OCI-LY3 (cell line): Measurements from ENCODE around the gene NCOA5.

Source experiments
- H2AFZ ChIP-seq: fragments of 200-600, 300-600 bp; shearing (Covaris generic); 2 replicates; pipeline ENCODE4 v1.6.0; 2014; ENCODE audit warnings: antibody characterized with exemption, low read depth, low read length
- H3K27ac ChIP-seq: fragments of 200-600, 300-600 bp; sonication (generic); 2 replicates; pipeline ENCODE4 v1.5.1; 2014; ENCODE audit warnings: mild to moderate bottlenecking, low read length, moderate library complexity, mixed read lengths
- H3K27me3 ChIP-seq: fragments of 200-600, 300-600 bp; sonication (generic); 2 replicates; pipeline ENCODE4 v1.6.1; 2014; ENCODE audit warnings: low read depth, low read length, mixed read lengths
- H3K36me3 ChIP-seq: fragments of 200-600, 300-600 bp; sonication (generic); replicated peaks from 2 replicates; pipeline ENCODE3; 2014; ENCODE audit warnings: low read depth, low read length, mixed read lengths
- H3K4me1 ChIP-seq: fragments of 300-600, 200-600 bp; sonication (generic); 2 replicates; pipeline ENCODE4 v1.6.1; 2014; ENCODE audit warnings: low read length, mixed read lengths
- H3K4me2 ChIP-seq: fragments of 200-600, 300-600 bp; sonication (generic); 2 replicates; pipeline ENCODE4 v1.6.1; 2014; ENCODE audit warnings: low read length, mixed read lengths
- H3K4me3 ChIP-seq: fragments of 300-600, 200-600 bp; sonication (generic); 2 replicates; pipeline ENCODE4 v1.5.1; 2014; ENCODE audit warnings: antibody characterized with exemption, mild to moderate bottlenecking, low read length, moderate library complexity
- H3K79me2 ChIP-seq: fragments of 300-600, 200-600 bp; shearing (Covaris generic); 2 replicates; pipeline ENCODE4 v1.6.1; 2014; ENCODE audit warnings: mild to moderate bottlenecking, low read length, mixed read lengths
- H3K9ac ChIP-seq: fragments of 300-600, 200-600 bp; shearing (Covaris generic); 2 replicates; pipeline ENCODE4 v1.6.0; 2014; ENCODE audit warnings: mild to moderate bottlenecking, low read length, moderate library complexity
- H3K9me3 ChIP-seq: fragments of 200-600, 300-600 bp; shearing (Covaris generic); 2 replicates; pipeline ENCODE4 v1.6.1; 2014; ENCODE audit warnings: low read length, mixed read lengths; ENCODE audit not compliant: insufficient read depth
- H4K20me1 ChIP-seq: fragments of 200-600, 300-600 bp; sonication (generic); 2 replicates; pipeline ENCODE4 v1.6.1; 2016; ENCODE audit warnings: low read length, mixed read lengths; ENCODE audit not compliant: insufficient read depth
- EZH2phosphoT487 ChIP-seq: fragments of 200-600 bp; shearing (Covaris generic); IDR thresholded peaks from 2 replicates; pipeline ENCODE4 v1.6.1; 2018; ENCODE audit warnings: antibody characterized with exemption, mixed run types, low read depth
- TF ChIP-seq, protein P1 (sequence below): fragments of 200-600, 300-600 bp; sonication (generic); IDR thresholded peaks from 2 replicates; pipeline ENCODE4 v1.5.1; 2014; ENCODE audit warnings: antibody characterized with exemption, low read length, low read depth

NCOA5 gene

DNA sequence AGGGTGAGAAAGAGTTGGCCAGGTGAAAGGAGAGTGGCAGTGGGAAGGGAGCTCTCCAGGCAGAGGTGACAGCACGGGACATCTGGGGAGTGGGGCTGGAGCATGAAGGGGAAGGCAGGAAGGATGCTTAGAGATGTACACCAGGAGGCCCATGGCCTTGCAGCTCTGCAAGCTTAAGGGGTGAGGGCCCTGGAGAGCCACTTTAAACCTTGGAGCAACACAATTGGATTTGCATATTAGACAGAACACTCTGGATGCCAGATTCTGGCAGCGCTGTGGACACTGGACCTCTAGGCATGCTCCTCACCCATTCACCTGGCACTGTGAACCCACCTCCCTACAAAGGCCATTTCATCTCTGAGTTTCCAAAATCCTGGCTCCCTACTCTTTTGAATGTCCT, 24.7 kb upstream of the NCOA5 start:
- peak overlapping the region; percentile 90; the same call in 1 of the 2 replicates for H3K27ac ChIP-seq
- H3K9ac ChIP-seq, result no peak overlapping the region
- no peak overlapping the region for H3K4me3 ChIP-seq
- no peak overlapping the region for H3K4me2 ChIP-seq
- H3K4me1 ChIP-seq, result peaks cover 61% of the 10 kb centered on the region
- TF ChIP-seq, protein P1, sequence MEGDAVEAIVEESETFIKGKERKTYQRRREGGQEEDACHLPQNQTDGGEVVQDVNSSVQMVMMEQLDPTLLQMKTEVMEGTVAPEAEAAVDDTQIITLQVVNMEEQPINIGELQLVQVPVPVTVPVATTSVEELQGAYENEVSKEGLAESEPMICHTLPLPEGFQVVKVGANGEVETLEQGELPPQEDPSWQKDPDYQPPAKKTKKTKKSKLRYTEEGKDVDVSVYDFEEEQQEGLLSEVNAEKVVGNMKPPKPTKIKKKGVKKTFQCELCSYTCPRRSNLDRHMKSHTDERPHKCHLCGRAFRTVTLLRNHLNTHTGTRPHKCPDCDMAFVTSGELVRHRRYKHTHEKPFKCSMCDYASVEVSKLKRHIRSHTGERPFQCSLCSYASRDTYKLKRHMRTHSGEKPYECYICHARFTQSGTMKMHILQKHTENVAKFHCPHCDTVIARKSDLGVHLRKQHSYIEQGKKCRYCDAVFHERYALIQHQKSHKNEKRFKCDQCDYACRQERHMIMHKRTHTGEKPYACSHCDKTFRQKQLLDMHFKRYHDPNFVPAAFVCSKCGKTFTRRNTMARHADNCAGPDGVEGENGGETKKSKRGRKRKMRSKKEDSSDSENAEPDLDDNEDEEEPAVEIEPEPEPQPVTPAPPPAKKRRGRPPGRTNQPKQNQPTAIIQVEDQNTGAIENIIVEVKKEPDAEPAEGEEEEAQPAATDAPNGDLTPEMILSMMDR, result no peak
- no peak for TF ChIP-seq EZH2phosphoT487
- peaks cover 47% of the 10 kb centered on the region for H3K79me2 ChIP-seq
- peaks cover 4% of the 10 kb centered on the region for H4K20me1 ChIP-seq
- H3K36me3 ChIP-seq, result peaks cover 10% of the 10 kb centered on the region
- no peaks in the 10 kb centered on the region for H3K27me3 ChIP-seq
- no peak overlapping the region for H2AFZ ChIP-seq
- H3K9me3 ChIP-seq, result no peaks in the 10 kb centered on the region

GRCh38 chr20:46113113-46113470, 23.3 kb upstream of the NCOA5 start:
- no peak for TF ChIP-seq EZH2phosphoT487
- TF ChIP-seq, protein P1, result no peak
- H3K4me3 ChIP-seq, result peak overlapping the region; percentile 14; the same call in 1 of the 2 replicates
- H3K4me1 ChIP-seq, result peaks cover 72% of the 10 kb centered on the region
- H2AFZ ChIP-seq, result no peak overlapping the region
- H4K20me1 ChIP-seq, result no peaks in the 10 kb centered on the region
- peak overlapping the region; percentile 87 for H3K4me2 ChIP-seq
- peaks cover 39% of the 10 kb centered on the region for H3K79me2 ChIP-seq
- peak overlapping the region; percentile 58; the same call in 1 of the 2 replicates for H3K9ac ChIP-seq
- peak overlapping the region; percentile 90; the same call in 1 of the 2 replicates for H3K27ac ChIP-seq
- no peaks in the 10 kb centered on the region for H3K36me3 ChIP-seq
- no peaks in the 10 kb centered on the region for H3K9me3 ChIP-seq
- H3K27me3 ChIP-seq, result no peaks in the 10 kb centered on the region

DNA sequence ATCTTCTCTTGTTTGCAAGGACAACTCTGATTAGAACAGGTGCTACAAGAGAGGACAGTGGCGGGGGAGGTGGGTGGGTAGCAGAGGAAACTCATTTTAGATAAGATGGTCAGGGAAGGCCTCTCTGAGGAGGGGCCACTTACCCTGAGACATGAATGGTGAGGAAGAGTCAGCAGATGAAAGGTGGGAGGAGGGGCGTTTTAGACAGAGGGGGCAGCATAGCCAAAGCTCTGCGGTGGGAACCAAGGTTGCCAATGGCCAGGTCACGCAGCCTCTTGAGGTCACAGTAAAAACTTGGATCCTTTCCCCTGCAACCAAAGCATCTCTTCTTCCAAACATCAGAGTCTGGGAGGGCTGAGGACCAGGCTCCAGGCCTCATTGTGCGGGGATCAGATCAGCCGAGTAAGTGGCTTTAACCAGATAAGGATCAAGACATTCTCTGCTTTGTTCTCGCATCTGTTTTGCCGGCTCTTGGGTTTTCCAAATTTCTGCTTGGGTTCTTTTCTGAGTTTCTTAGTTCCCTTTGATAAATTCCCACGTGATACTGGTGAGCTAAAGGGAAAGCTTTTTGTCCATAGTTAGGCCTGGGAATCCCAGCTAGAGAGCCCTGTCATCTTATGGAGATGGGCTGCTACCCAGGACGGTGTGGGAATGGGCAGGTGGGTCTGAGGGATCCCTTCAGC, 22.8 kb upstream of the NCOA5 start:
- Histone ChIP-seq H3K36me3 (no peaks in the 10 kb centered on the region), H3K4me2 (peak overlapping the region; percentile 87)

DNA sequence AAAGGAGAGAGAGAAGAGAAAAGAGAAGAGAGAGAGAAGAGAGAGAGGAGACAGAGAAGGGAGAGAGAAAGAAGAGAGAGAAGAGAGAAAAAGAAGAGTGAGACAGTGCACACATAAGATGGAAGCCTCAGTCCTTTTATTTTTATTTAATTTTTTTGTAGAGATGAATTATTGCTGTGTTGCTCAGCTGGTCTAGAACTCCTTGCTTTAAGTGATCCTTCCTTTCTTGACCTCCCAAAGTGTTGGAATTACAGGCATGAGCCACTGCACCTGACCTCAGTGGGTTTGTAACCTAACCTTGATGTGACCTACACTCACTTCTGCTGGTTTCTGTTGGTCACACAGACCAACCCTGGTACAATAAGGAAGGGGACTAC, 22.1 kb upstream of the NCOA5 start:
- H3K4me3 ChIP-seq, result peak overlapping the region; percentile 16; the same call in 1 of the 2 replicates

More for the DNA sequence above, 22.8 kb upstream of the NCOA5 start:
- peaks cover 75% of the 10 kb centered on the region for H3K4me1 ChIP-seq
- H3K9me3 ChIP-seq, result no peaks in the 10 kb centered on the region
- H4K20me1 ChIP-seq, result no peaks in the 10 kb centered on the region
- peak overlapping the region; percentile 14; the same call in 1 of the 2 replicates for H3K4me3 ChIP-seq
- peaks cover 34% of the 10 kb centered on the region for H3K79me2 ChIP-seq
- peak overlapping the region; percentile 58; the same call in 1 of the 2 replicates for H3K9ac ChIP-seq
- H3K27me3 ChIP-seq, result no peaks in the 10 kb centered on the region
- peak overlapping the region; percentile 90; the same call in 1 of the 2 replicates for H3K27ac ChIP-seq
- no peak overlapping the region for H2AFZ ChIP-seq
- TF ChIP-seq EZH2phosphoT487, result no peak
- TF ChIP-seq, protein P1, result no peak

More for the DNA sequence above, 22.1 kb upstream of the NCOA5 start:
- TF ChIP-seq, protein P1, result no peak
- TF ChIP-seq EZH2phosphoT487, result no peak
- Histone ChIP-seq H3K9ac (peak overlapping the region; percentile 58; the same call in 1 of the 2 replicates), H3K4me2 (peak overlapping the region; percentile 87), H3K36me3 (no peaks in the 10 kb centered on the region), H2AFZ (no peak overlapping the region), H3K9me3 (no peaks in the 10 kb centered on the region), H3K4me1 (peaks cover 80% of the 10 kb centered on the region), H3K27me3 (no peaks in the 10 kb centered on the region), H3K79me2 (peaks cover 38% of the 10 kb centered on the region), H3K27ac (peak overlapping the region; percentile 90; the same call in 1 of the 2 replicates), H4K20me1 (no peaks in the 10 kb centered on the region)
